Measurements from ENCODE around the gene TMEM79. TPM values are rescaled to one million over a fixed set of nuclear protein-coding genes. Genes with fewer than 3 reads are reported as not detected.

Gene TMEM79
- total RNA-seq, 2 experiments from 2014 or later: 6.2 to 6.8 TPM

DNA sequence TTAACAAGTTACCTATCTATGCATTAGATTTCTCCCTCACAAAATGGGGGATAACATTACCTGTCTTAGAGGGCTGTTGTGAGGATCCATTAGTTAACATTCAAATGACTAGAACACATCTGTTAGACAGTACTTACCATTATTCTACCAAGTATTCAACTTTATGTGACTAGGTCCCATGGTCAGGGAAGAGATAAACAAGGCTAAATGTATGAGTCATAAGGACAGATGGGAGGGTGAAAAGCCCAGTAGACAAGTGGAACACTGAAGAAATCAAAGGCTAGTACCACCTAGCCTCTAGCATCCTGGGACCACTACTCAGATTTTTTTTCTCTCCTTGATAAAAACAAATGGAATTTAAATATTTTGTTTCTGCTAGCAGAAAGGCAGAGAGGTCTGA is 24.0 kb downstream of the TMEM79 start:
- no peaks in the 10 kb centered on the region for H3K4me1 ChIP-seq (ENCODE audit: insufficient read depth, low read length, poor library complexity, severe bottlenecking)
- no peaks in the 10 kb centered on the region for H3K9me2 ChIP-seq (ENCODE audit: insufficient read depth, low read length)
- no peak overlapping the region for H3K4me2 ChIP-seq (ENCODE audit: low read length)
- no peaks in the 10 kb centered on the region for H4K20me1 ChIP-seq (ENCODE audit: insufficient read depth, low read length)
- CTCF ChIA-PET (ENCODE audit: unreplicated experiment): no interaction called here
- H3K4me3 ChIP-seq (ENCODE audit: low read depth, low read length, poor library complexity, severe bottlenecking): no peak overlapping the region
- no peaks in the 10 kb centered on the region for H3K9me3 ChIP-seq (ENCODE audit: low read length)
- no peak overlapping the region for H3K27ac ChIP-seq (ENCODE audit: low read depth, low read length, poor library complexity, severe bottlenecking)
- H3K36me3 ChIP-seq (ENCODE audit: insufficient read depth, low read length): peaks cover 92% of the 10 kb centered on the region
- H3K79me2 ChIP-seq (ENCODE audit: insufficient read depth, low read depth, low read length): no peaks in the 10 kb centered on the region
- TF ChIP-seq, protein P1, sequence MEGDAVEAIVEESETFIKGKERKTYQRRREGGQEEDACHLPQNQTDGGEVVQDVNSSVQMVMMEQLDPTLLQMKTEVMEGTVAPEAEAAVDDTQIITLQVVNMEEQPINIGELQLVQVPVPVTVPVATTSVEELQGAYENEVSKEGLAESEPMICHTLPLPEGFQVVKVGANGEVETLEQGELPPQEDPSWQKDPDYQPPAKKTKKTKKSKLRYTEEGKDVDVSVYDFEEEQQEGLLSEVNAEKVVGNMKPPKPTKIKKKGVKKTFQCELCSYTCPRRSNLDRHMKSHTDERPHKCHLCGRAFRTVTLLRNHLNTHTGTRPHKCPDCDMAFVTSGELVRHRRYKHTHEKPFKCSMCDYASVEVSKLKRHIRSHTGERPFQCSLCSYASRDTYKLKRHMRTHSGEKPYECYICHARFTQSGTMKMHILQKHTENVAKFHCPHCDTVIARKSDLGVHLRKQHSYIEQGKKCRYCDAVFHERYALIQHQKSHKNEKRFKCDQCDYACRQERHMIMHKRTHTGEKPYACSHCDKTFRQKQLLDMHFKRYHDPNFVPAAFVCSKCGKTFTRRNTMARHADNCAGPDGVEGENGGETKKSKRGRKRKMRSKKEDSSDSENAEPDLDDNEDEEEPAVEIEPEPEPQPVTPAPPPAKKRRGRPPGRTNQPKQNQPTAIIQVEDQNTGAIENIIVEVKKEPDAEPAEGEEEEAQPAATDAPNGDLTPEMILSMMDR (conservative IDR thresholded peaks at IDR 0.05; ENCODE audit: low read length): no peak
- TF ChIP-seq EZH2phosphoT487 (IDR thresholded peaks at IDR 0.05; ENCODE audit: borderline replicate concordance, low read depth, low read length): no peak
- no TSS peak for BruUV-seq (replicated peaks)
- intact Hi-C loops (cut with micrococcal nuclease; ENCODE audit: unreplicated experiment): no loop called here
- DNase-seq (ENCODE audit: low spot score): no peak
- no peak overlapping the region for H2AFZ ChIP-seq (ENCODE audit: low read length)
- POLR2A ChIA-PET: no interaction called here

DNA sequence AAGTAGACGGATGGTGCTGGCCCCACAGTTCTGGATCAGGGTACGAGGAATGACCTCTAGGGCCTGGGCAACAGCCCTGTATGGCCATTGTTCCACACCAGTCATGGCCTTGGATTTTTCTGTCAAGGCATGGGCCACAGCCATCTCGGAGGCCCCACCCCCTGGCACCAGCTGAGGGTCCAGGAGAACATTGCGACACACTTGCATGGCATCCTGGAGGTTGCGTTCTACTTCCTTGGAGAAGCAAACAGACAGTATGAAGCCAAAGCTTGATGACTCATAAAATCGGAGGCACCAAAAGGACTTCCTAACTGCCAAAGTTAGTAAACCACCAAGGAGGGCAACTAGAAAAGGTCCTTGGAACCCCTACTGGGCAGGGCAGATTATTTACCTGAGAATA is 26.8 kb downstream of the TMEM79 start:
- ChIA-PET POLR2A (no interaction called here), CTCF (ENCODE audit: unreplicated experiment) (no interaction called here)
- Histone ChIP-seq H3K4me2 (ENCODE audit: low read length) (no peak overlapping the region), H2AFZ (ENCODE audit: low read length) (no peak overlapping the region), H3K4me3 (ENCODE audit: low read depth, low read length, poor library complexity, severe bottlenecking) (no peak overlapping the region), H3K79me2 (ENCODE audit: insufficient read depth, low read depth, low read length) (no peaks in the 10 kb centered on the region), H3K9me3 (ENCODE audit: low read length) (no peaks in the 10 kb centered on the region), H3K9me2 (ENCODE audit: insufficient read depth, low read length) (no peaks in the 10 kb centered on the region), H4K20me1 (ENCODE audit: insufficient read depth, low read length) (no peaks in the 10 kb centered on the region), H3K4me1 (ENCODE audit: insufficient read depth, low read length, poor library complexity, severe bottlenecking) (no peaks in the 10 kb centered on the region), H3K27ac (ENCODE audit: low read depth, low read length, poor library complexity, severe bottlenecking) (no peak overlapping the region), H3K36me3 (ENCODE audit: insufficient read depth, low read length) (peaks cover 95% of the 10 kb centered on the region)
- DNase-seq (ENCODE audit: low spot score): no peak
- TF ChIP-seq, protein P1 (conservative IDR thresholded peaks at IDR 0.05; ENCODE audit: low read length): no peak
- TF ChIP-seq EZH2phosphoT487 (IDR thresholded peaks at IDR 0.05; ENCODE audit: borderline replicate concordance, low read depth, low read length): no peak
- no TSS peak for BruUV-seq (replicated peaks)
- intact Hi-C loops (cut with micrococcal nuclease; ENCODE audit: unreplicated experiment): no loop called here

DNA sequence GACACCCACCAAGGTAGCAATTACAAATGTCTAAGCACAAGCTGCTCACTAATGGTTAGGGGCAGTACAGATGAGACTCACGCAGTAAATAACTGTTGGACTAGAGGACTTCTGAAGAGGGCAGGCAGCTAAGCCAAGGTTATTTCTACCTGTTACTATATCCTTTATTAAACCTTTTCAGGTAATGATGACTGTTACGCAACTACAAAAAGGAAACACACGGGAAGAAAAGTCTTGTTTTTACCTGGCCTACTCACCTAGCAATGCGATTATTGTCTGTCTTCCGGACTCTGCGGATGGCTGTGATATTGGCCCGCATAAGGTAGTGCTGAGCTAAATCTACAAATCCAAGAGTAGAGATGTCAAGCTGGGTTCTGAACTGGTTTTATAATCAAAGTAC is 32.8 kb downstream of the TMEM79 start:
- BruUV-seq (replicated peaks): no TSS peak
- Histone ChIP-seq H3K4me2 (ENCODE audit: low read length) (no peak overlapping the region), H3K9me2 (ENCODE audit: insufficient read depth, low read length) (no peaks in the 10 kb centered on the region), H3K79me2 (ENCODE audit: insufficient read depth, low read depth, low read length) (no peaks in the 10 kb centered on the region), H4K20me1 (ENCODE audit: insufficient read depth, low read length) (no peaks in the 10 kb centered on the region), H3K4me1 (ENCODE audit: insufficient read depth, low read length, poor library complexity, severe bottlenecking) (no peaks in the 10 kb centered on the region), H3K27ac (ENCODE audit: low read depth, low read length, poor library complexity, severe bottlenecking) (no peak overlapping the region), H2AFZ (ENCODE audit: low read length) (no peak overlapping the region), H3K9me3 (ENCODE audit: low read length) (no peaks in the 10 kb centered on the region), H3K36me3 (ENCODE audit: insufficient read depth, low read length) (peaks cover 100% of the 10 kb centered on the region), H3K4me3 (ENCODE audit: low read depth, low read length, poor library complexity, severe bottlenecking) (no peak overlapping the region)
- ChIA-PET CTCF (ENCODE audit: unreplicated experiment) (no interaction called here), POLR2A (no interaction called here)
- no peak for TF ChIP-seq EZH2phosphoT487 (IDR thresholded peaks at IDR 0.05; ENCODE audit: borderline replicate concordance, low read depth, low read length)
- TF ChIP-seq, protein P1 (conservative IDR thresholded peaks at IDR 0.05; ENCODE audit: low read length): no peak
- no peak for DNase-seq (ENCODE audit: low spot score)
- intact Hi-C loops (cut with micrococcal nuclease; ENCODE audit: unreplicated experiment): no loop called here
